ENCODE results near the gene MYO10.
"Not testable (repeated sequence)": the region's sequence is repeated elsewhere in the genome, so short reads cannot be mapped to it uniquely, and the experiment has no call there.

Gene MYO10

GRCh38 chr5:16740066-16740810 lies 195.8 kb downstream of the MYO10 start:
- DNase-seq (ENCODE audit: low read depth): no peak

GRCh38 chr5:16738393-16738792 lies 197.7 kb downstream of the MYO10 start:
- DNase-seq (ENCODE audit: low read depth): not testable (repeated sequence)

DNA sequence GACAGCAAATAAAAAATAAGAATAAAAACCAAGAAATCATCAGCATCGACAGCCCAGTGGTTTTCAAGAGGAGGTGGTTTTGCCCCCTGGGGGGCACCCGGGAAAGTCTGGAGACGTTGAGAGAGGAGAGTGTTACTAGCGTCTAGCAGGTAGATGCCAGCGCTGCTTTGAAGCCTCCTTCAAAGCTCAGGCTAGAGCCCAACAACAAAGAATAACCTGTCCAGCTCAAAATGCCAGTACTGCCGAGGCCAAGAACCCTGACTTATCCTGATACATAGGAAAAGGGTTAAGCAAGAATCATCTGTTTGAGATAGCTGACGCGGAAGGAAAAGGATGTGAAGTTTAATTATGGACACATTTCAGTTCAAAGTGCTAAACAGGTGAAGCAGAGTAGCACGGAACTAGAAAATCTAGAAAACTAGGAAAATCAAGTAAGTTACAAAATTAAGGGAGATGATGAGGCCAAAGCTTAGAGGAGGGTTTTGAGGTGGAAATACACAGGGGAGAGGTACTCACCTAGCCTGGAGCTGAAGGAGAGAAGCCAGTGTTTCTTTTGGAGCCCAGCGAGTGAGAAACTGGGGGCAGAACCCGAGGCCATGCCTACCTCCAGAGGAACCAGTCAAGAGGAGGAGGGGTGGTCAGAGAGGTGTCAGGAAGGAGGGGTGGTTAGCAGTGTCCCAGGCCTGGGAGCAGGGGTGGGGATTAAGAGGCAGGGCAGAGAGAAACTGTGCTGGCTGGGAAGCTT lies 198.3 kb downstream of the MYO10 start:
- no peak for DNase-seq (ENCODE audit: low read depth)

DNA sequence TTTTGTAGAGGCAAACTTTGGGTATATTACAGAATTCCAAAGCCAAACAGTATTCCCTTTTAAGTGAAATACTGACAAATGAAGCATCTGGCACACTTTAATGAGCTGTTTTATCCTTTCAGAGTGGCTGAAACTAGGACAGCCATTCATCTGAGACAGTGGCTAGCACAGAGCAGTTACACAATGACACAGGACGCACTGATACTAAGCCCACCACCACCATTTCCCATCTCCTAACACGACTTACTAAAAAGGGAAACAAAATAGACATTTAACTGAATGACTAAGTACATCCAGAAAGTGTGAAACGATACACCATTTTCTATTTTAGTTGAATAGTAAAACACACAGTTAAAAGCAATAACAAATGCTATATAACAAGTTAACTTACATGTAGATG lies 198.9 kb downstream of the MYO10 start:
- DNase-seq (ENCODE audit: low read depth): no peak

- DNase-seq (ENCODE audit: low read depth): no peak
These were observed 199.7 kb downstream of the MYO10 start for GRCh38 chr5:16736158-16736995.

- DNase-seq (ENCODE audit: low read depth): no peak
These were observed 200.7 kb downstream of the MYO10 start for GRCh38 chr5:16735101-16736060.

- no peak for DNase-seq (ENCODE audit: low read depth)
These were observed 202.6 kb downstream of the MYO10 start for GRCh38 chr5:16733331-16734006.

DNA sequence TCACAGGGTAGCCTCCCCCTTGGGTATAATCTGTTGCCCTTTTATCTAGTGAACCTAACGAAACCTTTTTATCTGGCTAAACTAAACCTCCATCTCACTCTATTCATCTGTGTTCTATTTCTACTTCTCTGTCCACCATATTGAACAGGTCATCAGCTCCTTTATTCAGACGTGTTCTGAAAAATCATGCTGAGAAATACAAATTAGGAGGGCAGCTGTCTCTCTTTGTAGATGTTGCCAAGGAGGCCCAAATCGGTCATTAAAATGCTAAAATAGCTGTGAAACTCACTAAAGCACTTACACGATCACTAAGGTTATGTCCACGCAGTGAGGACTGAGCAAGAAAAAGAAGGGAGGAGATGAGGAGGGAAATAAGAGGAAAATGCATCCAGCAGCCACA lies 203.7 kb downstream of the MYO10 start:
- no peak for DNase-seq (ENCODE audit: low read depth)

DNA sequence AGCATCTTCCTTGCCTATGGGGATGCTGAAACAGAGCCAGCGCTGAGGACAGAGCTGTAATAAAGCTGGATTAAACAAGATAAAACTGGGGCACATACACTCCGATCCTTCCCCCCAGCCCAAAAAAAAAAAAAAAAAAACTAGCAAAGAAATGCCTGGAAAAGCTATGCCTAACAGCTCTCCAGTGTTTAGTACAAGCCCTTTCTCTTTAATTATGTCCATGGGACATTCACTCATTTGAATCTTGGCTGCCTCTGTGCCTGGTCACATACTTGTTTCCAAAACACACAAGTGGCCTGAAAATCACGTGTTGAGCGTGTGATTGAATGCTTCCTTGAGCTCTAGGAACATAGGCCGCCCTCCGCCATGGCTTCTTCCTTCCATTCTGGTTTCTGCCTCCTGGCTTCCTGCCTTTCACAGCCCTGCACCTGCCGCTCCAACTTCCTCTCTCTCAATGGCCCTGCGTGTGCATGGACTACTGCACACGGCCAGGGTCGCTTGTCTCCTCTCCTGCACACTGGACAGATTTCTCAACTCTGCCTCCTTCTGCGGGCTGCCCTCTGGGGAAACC lies 208.2 kb downstream of the MYO10 start:
- no peak for DNase-seq (ENCODE audit: low read depth)

DNA sequence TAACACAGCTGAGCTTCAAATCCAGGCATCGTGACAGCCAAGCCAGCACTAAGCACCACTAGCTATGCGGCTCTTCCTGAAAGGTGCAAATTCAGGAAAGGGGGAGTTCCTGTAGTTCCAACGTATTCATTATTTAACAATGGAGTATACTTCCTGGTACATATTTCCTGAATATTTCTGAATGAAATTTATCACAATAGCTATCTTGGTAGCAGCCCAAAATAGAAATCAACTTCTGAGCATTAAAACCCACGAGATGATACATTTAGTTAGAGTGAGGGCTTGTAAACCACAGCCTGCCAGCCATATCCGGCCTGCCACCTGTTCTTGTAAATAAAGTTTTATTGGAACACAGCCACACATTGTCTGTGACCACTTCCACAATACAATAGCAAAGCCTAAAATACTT lies 209.5 kb downstream of the MYO10 start:
- DNase-seq (ENCODE audit: low read depth): no peak

DNA sequence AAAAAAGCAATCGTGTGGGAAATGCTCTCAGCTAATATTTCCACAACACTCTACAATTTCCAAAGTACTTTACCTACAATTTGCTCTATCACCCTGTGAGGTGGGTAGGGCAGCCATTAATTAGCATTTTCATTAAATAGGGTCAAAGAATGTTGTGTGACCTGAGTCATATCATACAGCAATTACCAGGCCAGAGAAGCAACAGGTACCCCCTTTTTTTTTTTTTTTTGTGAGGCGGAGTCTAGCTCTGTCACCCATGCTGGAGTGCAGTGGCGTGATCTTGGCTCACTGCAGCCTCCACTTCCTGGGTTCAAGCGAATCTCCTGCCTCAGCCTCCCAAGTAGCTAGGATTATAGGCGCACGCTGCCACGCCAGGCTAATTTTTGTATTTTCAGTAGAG lies 210.5 kb downstream of the MYO10 start:
- no peak for DNase-seq (ENCODE audit: low read depth)

- DNase-seq (ENCODE audit: low read depth): no peak
These were observed 212.3 kb downstream of the MYO10 start for GRCh38 chr5:16723821-16724220.

DNA sequence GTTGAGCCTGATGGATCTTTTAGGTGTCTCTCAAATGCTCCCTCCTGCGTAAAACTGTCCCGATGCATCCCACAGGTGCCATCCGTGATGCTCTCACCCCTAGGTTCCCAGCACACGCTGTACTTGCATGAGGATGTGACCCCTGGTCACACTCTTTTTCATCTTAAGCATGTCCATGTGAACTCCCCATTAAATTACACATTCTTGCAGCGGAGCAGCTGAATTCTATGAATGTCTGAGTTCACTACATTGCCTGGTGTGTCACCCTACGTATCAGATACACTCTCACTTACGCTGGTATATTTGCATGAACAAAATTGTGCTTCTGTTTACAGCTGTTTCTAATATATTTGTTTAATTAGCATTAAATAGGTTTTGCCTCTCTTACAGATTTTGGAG lies 214.0 kb downstream of the MYO10 start:
- DNase-seq (ENCODE audit: low read depth): no peak

GRCh38 chr5:16721151-16722096 lies 214.7 kb downstream of the MYO10 start:
- no peak for DNase-seq (ENCODE audit: low read depth)

DNA sequence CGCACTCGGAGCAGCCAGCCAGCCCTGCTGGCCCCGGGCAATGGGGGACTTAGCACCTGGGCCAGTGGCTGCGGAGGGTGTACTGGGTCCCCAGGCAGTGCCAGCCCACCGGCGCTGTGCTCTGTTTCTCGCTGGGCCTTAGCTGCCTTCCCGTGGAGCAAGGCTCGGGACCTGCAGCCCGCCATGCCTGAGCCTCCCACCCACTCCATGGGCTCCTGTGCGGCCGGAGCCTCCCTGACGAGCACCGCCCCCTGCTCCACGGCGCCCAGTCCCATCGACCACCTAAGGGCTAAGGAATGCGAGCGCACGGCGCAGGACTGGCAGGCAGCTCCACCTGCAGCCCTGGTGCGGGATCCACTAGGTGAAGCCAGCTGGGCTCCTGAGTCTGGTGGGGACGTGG lies 218.1 kb downstream of the MYO10 start:
- not testable (repeated sequence) for DNase-seq (ENCODE audit: low read depth)

GRCh38 chr5:16713386-16713928 lies 222.6 kb downstream of the MYO10 start:
- DNase-seq (ENCODE audit: low read depth): no peak

- no peak for DNase-seq (ENCODE audit: low read depth)
These were observed 223.5 kb downstream of the MYO10 start for GRCh38 chr5:16712620-16713019.

DNA sequence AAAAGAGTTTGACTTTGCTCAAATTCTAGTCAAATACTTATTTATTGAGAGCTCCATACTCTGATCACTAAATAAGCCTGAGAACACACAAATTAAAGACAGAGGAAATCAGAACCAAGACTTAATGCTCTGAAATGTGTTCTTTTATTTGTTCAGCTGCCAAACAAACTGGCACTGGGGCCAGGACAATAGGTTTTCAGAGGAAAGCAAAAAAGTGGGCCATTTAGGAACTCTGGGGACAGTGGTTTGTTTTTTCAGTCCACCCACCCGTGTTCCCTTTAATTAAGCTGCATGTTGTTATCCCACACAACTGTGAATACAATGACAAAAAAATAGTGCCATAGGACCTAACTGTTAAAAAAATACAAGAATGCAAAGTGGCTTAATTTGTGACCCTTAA lies 223.9 kb downstream of the MYO10 start:
- no peak for DNase-seq (ENCODE audit: low read depth)

Data from T-helper 22 cell (primary cell).